ENCODE measurements around the gene KLHL3. TPM values are rescaled to one million over a fixed set of nuclear protein-coding genes. Genes with fewer than 3 reads are reported as not detected.

Gene KLHL3
- polyA plus RNA-seq, 6 donors from 2014 or later = 0.09 to 2.7 (median 0.97) TPM

- H3K9me3 Mint-ChIP-seq = peaks cover 0 to 3% (median 0%) of the 10 kb centered on the region in 7 donors
- DNase-seq = no peak
- no peak for ATAC-seq (ENCODE audit: low read depth in 2 of 2)
- H3K27ac Mint-ChIP-seq = peak overlapping the region in 1 of 6 donors; percentile 33
- H3K27me3 Mint-ChIP-seq = no peaks in the 10 kb centered on the region
- peaks cover 12 to 14% of the 10 kb centered on the region in 2 donors for H3K36me3 Mint-ChIP-seq
- H3K4me1 Mint-ChIP-seq = peaks cover 10 to 14% (median 11%) of the 10 kb centered on the region in 3 donors
- H3K4me3 Mint-ChIP-seq = peak overlapping the region in 1 of 8 donors; percentile 8
Measured at GRCh38 chr5:137693307-137693950, 42.5 kb downstream of the KLHL3 start.

- ATAC-seq (ENCODE audit: low read depth in 2 of 2) (no peak), DNase-seq (no peak)
- Mint-ChIP-seq H3K27ac (no peak overlapping the region), H3K4me3 (no peak overlapping the region), H3K36me3 (peaks cover 12 to 15% of the 10 kb centered on the region in 2 donors), H3K27me3 (no peaks in the 10 kb centered on the region), H3K9me3 (peaks cover 0 to 3% (median 0%) of the 10 kb centered on the region in 7 donors), H3K4me1 (no peaks in the 10 kb centered on the region)
Measured at GRCh38 chr5:137689306-137689705, 46.6 kb downstream of the KLHL3 start.

- no peak overlapping the region for H3K27ac Mint-ChIP-seq
- no peaks in the 10 kb centered on the region for H3K27me3 Mint-ChIP-seq
- no peak for ATAC-seq (ENCODE audit: low read depth in 2 of 2)
- DNase-seq = no peak
- no peaks in the 10 kb centered on the region for H3K4me1 Mint-ChIP-seq
- no peak overlapping the region for H3K4me3 Mint-ChIP-seq
- peaks cover 12 to 15% of the 10 kb centered on the region in 2 donors for H3K36me3 Mint-ChIP-seq
- H3K9me3 Mint-ChIP-seq = peaks cover 0 to 3% (median 0%) of the 10 kb centered on the region in 7 donors
Measured at GRCh38 chr5:137688210-137688840, 47.6 kb downstream of the KLHL3 start.

DNA sequence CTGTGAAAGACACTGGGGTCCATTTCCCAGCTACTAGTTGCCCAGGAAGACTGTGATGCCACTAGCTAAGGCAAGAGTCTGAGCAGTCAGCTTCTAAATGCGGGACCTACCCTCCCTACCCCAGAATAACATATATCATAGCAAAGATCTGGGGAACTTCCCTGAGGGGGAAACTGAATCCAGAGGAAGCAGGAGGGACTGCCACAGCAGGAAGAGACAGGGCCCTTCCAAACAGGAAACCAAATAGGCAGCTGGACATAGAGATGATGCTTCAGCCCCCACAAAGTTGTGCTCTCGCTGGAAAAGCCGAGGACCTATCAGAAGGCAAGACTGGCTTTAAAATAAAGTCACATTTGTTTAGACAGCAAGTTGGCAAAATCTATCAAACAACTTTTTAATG, 51.1 kb downstream of the KLHL3 start:
- no peak for ATAC-seq (ENCODE audit: low read depth in 2 of 2)
- peak overlapping the region in 1 of 6 donors; percentile 49 for H3K27ac Mint-ChIP-seq

GRCh38 chr5:137681191-137681590, 54.7 kb downstream of the KLHL3 start:
- H3K27ac Mint-ChIP-seq = no peak overlapping the region
- H3K4me3 Mint-ChIP-seq = no peak overlapping the region

More for the DNA sequence above, 51.1 kb downstream of the KLHL3 start:
- DNase-seq = no peak
- H3K36me3 Mint-ChIP-seq = peaks cover 7 to 21% of the 10 kb centered on the region in 2 donors
- H3K9me3 Mint-ChIP-seq = peaks cover 0 to 3% (median 0%) of the 10 kb centered on the region in 7 donors
- no peaks in the 10 kb centered on the region for H3K4me1 Mint-ChIP-seq
- H3K27me3 Mint-ChIP-seq = no peaks in the 10 kb centered on the region
- H3K4me3 Mint-ChIP-seq = no peak overlapping the region

DNA sequence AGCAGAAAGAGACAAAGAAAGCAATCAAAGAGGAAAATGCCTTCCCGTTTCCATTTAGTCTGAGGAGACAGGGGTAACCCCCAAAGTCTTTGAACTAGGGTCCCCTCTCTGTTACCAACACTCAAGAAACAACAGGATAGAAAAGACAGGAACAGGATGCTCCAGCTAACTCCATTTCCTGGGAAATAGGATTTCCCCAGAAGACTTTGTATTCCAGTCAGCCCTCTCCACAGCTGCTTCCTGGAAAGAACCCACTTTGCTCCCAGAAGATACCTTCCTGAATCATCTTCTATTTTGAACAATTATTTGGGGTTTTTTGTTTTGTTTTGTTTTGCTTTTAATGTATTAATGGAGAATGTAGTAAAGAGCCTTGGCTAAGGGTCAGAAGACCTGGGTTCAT, 56.0 kb downstream of the KLHL3 start:
- H3K36me3 Mint-ChIP-seq = peaks cover 0 to 16% of the 10 kb centered on the region in 2 donors
- no peaks in the 10 kb centered on the region for H3K27me3 Mint-ChIP-seq
- no peaks in the 10 kb centered on the region for H3K4me1 Mint-ChIP-seq
- no peaks in the 10 kb centered on the region for H3K9me3 Mint-ChIP-seq
- ATAC-seq (ENCODE audit: low read depth in 2 of 2) (no peak), DNase-seq (no peak)
- no peak overlapping the region for H3K27ac Mint-ChIP-seq
- H3K4me3 Mint-ChIP-seq = no peak overlapping the region

More at GRCh38 chr5:137681191-137681590, 54.7 kb downstream of the KLHL3 start:
- H3K4me1 Mint-ChIP-seq = no peaks in the 10 kb centered on the region
- H3K36me3 Mint-ChIP-seq = peaks cover 0 to 16% of the 10 kb centered on the region in 2 donors
- no peaks in the 10 kb centered on the region for H3K9me3 Mint-ChIP-seq
- H3K27me3 Mint-ChIP-seq = no peaks in the 10 kb centered on the region
- DNase-seq = no peak
- no peak for ATAC-seq (ENCODE audit: low read depth in 2 of 2)

GRCh38 chr5:137679195-137679594, 56.7 kb downstream of the KLHL3 start:
- Mint-ChIP-seq H3K27ac (peak overlapping the region in 1 of 6 donors; percentile 91), H3K4me3 (no peak overlapping the region), H3K9me3 (no peaks in the 10 kb centered on the region), H3K27me3 (no peaks in the 10 kb centered on the region), H3K4me1 (no peaks in the 10 kb centered on the region), H3K36me3 (peaks cover 0 to 16% of the 10 kb centered on the region in 2 donors)
- ATAC-seq (ENCODE audit: low read depth in 2 of 2) (no peak), DNase-seq (no peak)

DNA sequence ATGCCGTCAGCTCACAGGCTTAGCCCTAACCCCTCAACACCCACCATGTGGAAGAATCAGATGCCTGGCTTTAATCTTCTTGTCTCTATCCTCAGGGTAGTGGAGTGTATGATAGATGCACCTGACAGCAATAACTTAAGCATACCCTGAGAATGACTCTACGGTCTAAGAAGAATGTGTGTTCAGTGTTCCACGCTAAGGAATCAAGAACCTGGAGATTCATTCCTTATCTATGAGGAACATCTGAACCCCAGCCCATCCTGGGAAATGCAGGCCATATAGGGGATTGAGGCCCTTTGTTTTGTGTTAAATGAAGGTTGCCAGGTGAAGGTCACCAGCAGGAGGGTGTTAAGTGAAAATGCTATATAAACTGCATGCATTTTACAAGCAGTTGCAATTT, 63.0 kb downstream of the KLHL3 start:
- no peaks in the 10 kb centered on the region for H3K36me3 Mint-ChIP-seq
- no peak overlapping the region for H3K4me3 Mint-ChIP-seq
- no peaks in the 10 kb centered on the region for H3K27me3 Mint-ChIP-seq
- peak overlapping the region in 1 of 6 donors; percentile 41 for H3K27ac Mint-ChIP-seq
- H3K9me3 Mint-ChIP-seq = no peaks in the 10 kb centered on the region
- DNase-seq = no peak
- ATAC-seq (ENCODE audit: low read depth in 2 of 2) = no peak
- no peaks in the 10 kb centered on the region for H3K4me1 Mint-ChIP-seq

DNA sequence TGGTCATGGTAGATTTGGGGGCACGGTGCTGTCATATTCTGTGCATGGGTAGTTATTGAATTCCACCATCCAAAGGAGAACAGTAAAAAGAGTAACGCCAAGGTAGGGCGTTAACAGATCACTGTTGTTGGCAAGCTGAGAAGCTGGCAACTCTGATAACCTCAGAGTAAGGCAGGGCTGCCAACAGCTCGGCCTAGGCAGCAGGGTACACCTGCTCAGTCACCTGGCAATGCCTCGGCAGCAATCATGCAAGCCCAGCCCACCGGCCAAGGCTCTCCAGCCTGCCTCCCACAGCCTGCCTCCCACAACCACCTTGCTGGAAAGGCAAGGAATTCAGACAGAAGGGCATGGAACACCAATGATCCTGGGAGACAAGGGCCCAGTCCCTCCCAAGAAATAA, 63.9 kb downstream of the KLHL3 start:
- DNase-seq (no peak), ATAC-seq (ENCODE audit: low read depth in 2 of 2) (no peak)
- Mint-ChIP-seq H3K27ac (no peak overlapping the region), H3K36me3 (no peaks in the 10 kb centered on the region), H3K4me3 (no peak overlapping the region), H3K4me1 (peaks cover 0 to under 1% (median under 1%) of the 10 kb centered on the region in 3 donors), H3K9me3 (no peaks in the 10 kb centered on the region), H3K27me3 (no peaks in the 10 kb centered on the region)

- ATAC-seq (ENCODE audit: low read depth in 2 of 2) (no peak), DNase-seq (no peak)
- peaks cover 0 to 13% (median 10%) of the 10 kb centered on the region in 3 donors for H3K4me1 Mint-ChIP-seq
- no peaks in the 10 kb centered on the region for H3K36me3 Mint-ChIP-seq
- peak overlapping the region in 1 of 8 donors; percentile 31 for H3K4me3 Mint-ChIP-seq
- no peak overlapping the region for H3K27ac Mint-ChIP-seq
- H3K27me3 Mint-ChIP-seq = no peaks in the 10 kb centered on the region
- H3K9me3 Mint-ChIP-seq = no peaks in the 10 kb centered on the region
Measured at GRCh38 chr5:137669811-137670210, 66.1 kb downstream of the KLHL3 start.

- peak overlapping the region in 3 of 6 donors; percentile 16 to 71 (median 68) for H3K27ac Mint-ChIP-seq
- H3K36me3 Mint-ChIP-seq = no peaks in the 10 kb centered on the region
- H3K4me3 Mint-ChIP-seq = no peak overlapping the region
- H3K27me3 Mint-ChIP-seq = no peaks in the 10 kb centered on the region
- DNase-seq (no peak), ATAC-seq (ENCODE audit: low read depth in 2 of 2) (no peak)
- peaks cover 0 to 13% (median 10%) of the 10 kb centered on the region in 3 donors for H3K4me1 Mint-ChIP-seq
- no peaks in the 10 kb centered on the region for H3K9me3 Mint-ChIP-seq
Measured at GRCh38 chr5:137668637-137669036, 67.3 kb downstream of the KLHL3 start.

DNA sequence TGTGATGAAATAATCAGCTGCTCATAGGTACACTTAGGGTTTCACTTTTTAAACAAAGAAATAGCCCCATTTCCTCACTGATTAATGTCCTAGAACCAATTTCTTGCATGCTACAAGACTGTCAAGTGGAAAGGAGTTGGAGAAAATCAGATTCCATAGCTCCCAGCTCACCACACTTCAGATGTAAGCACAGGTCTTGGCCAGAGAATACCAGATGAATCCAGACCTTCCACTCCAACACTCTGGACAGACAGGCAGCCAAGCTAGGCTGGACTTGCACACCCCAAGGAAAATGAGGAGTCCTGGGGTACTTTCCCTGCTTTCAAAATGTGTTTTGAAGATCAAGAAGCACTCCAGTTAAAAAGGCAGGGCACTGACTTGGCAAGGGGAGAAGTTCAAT, 68.5 kb downstream of the KLHL3 start:
- H3K9me3 Mint-ChIP-seq = no peaks in the 10 kb centered on the region
- no peak overlapping the region for H3K4me3 Mint-ChIP-seq
- no peaks in the 10 kb centered on the region for H3K27me3 Mint-ChIP-seq
- H3K27ac Mint-ChIP-seq = no peak overlapping the region
- no peaks in the 10 kb centered on the region for H3K36me3 Mint-ChIP-seq
- ATAC-seq (ENCODE audit: low read depth in 2 of 2) (no peak), DNase-seq (no peak)
- peaks cover 0 to 13% (median 10%) of the 10 kb centered on the region in 3 donors for H3K4me1 Mint-ChIP-seq

DNA sequence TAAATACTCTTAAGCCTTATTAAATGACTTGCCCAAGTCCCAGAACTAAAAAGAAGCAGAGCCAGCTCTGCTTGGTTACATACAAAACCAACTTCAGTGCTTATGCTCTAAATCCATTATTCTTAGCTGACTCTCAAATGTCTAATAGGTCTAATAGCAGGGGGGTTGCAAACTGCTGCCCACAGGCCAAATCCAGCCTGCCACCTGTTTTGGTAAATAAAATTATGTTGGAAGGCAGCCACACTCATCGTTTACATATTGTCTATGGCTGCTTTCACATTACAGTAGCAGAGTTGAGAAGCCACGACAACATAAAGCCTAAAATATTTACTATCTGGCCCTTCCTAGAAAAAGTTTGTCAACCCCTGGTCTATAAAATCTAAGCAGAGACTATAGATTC, 69.0 kb downstream of the KLHL3 start:
- no peaks in the 10 kb centered on the region for H3K9me3 Mint-ChIP-seq
- H3K27ac Mint-ChIP-seq = no peak overlapping the region
- H3K27me3 Mint-ChIP-seq = no peaks in the 10 kb centered on the region
- H3K4me3 Mint-ChIP-seq = no peak overlapping the region
- ATAC-seq (ENCODE audit: low read depth in 2 of 2) = no peak
- peaks cover 0 to 13% (median 10%) of the 10 kb centered on the region in 3 donors for H3K4me1 Mint-ChIP-seq
- H3K36me3 Mint-ChIP-seq = no peaks in the 10 kb centered on the region
- DNase-seq = no peak

DNA sequence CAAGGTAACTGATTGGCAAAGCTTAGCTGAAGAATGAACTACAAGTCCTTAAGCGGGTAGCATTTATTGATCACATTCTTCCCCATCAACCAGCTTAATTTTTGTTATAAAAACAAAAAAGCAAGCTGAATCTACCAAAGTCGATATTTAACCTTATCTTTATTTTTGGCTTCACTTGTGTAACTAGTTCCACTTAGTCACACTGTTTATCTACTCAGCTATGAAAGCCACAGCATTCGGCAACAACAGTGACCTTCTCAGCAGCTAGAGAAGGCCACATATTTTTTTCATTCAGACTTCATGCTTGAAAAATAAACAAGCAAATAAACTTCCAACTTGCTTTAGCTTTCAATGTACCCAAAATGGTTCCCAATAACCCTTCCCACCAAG, 69.4 kb downstream of the KLHL3 start:
- Mint-ChIP-seq H3K4me1 (peaks cover 0 to 13% (median 10%) of the 10 kb centered on the region in 3 donors), H3K27ac (peak overlapping the region in 1 of 6 donors; percentile 22), H3K27me3 (no peaks in the 10 kb centered on the region), H3K4me3 (no peak overlapping the region), H3K9me3 (no peaks in the 10 kb centered on the region), H3K36me3 (no peaks in the 10 kb centered on the region)
- ATAC-seq (ENCODE audit: low read depth in 2 of 2) = no peak
- DNase-seq = no peak
